Measurements from ENCODE around the gene HOXB13.

Gene HOXB13

GRCh38 chr17:48678141-48678971 is 50.2 kb downstream of the HOXB13 start:
- Histone ChIP-seq H2AFZ (peak overlapping the region; percentile 6), H3K27ac (no peak overlapping the region), H3K27me3 (ENCODE audit: control insufficient read depth, insufficient read depth, low read length) (no peaks in the 10 kb centered on the region), H3K9me3 (ENCODE audit: control insufficient read depth, low read length) (no peaks in the 10 kb centered on the region), H3K36me3 (ENCODE audit: control insufficient read depth, insufficient read depth, low read length) (no peaks in the 10 kb centered on the region), H3K79me2 (no peaks in the 10 kb centered on the region), H3K9ac (no peak overlapping the region), H3K4me2 (ENCODE audit: low read length) (no peak overlapping the region), H3K4me3 (ENCODE audit: low read depth, low read length) (no peak overlapping the region), H3K4me1 (no peaks in the 10 kb centered on the region)
- TF ChIP-seq CTCF (IDR thresholded peaks at IDR 0.05) = peak; percentile 92

- Histone ChIP-seq H3K4me2 (ENCODE audit: low read length) (no peak overlapping the region), H3K4me1 (no peaks in the 10 kb centered on the region), H3K27ac (no peak overlapping the region), H3K4me3 (ENCODE audit: low read depth, low read length) (no peak overlapping the region), H3K36me3 (ENCODE audit: control insufficient read depth, insufficient read depth, low read length) (no peaks in the 10 kb centered on the region), H3K9me3 (ENCODE audit: control insufficient read depth, low read length) (no peaks in the 10 kb centered on the region), H3K27me3 (ENCODE audit: control insufficient read depth, insufficient read depth, low read length) (peaks cover 5% of the 10 kb centered on the region), H3K9ac (no peak overlapping the region), H2AFZ (no peak overlapping the region), H3K79me2 (no peaks in the 10 kb centered on the region)
- no peak for TF ChIP-seq CTCF (IDR thresholded peaks at IDR 0.05)
Observed at GRCh38 chr17:48676963-48677558, 51.5 kb downstream of the HOXB13 start.

Data from parathyroid adenoma (tissue), 2 donors.